KOPT-K1 (cell line): Measurements from ENCODE around the gene CNP.

Experiments
- H3K27ac ChIP-seq: fragments of 200-600 bp; sonication (generic); 2 replicates; pipeline ENCODE4 v1.5.1; 2016; ENCODE audit warnings: antibody characterized with exemption, mild to moderate bottlenecking, low read depth, low read length; ENCODE audit not compliant: poor library complexity, severe bottlenecking
- H3K36me3 ChIP-seq: fragments of 200-600 bp; sonication (generic); 2 replicates; pipeline ENCODE4 v1.5.1; 2017; ENCODE audit warnings: antibody characterized with exemption, mild to moderate bottlenecking, low read length, moderate library complexity; ENCODE audit not compliant: insufficient read depth
- H3K9me3 ChIP-seq: fragments of 200-600 bp; sonication (generic); 2 replicates; pipeline ENCODE4 v1.5.1; 2017; ENCODE audit warnings: antibody characterized with exemption, low read length, mild to moderate bottlenecking; ENCODE audit not compliant: insufficient read depth, poor library complexity, severe bottlenecking

Gene CNP

GRCh38 chr17:41975099-41976083 lies 8.8 kb downstream of the CNP start:
- no peak overlapping the region for H3K27ac ChIP-seq
- peaks cover 96% of the 10 kb centered on the region for H3K36me3 ChIP-seq
- no peaks in the 10 kb centered on the region for H3K9me3 ChIP-seq

- Histone ChIP-seq H3K27ac (no peak overlapping the region), H3K36me3 (peaks cover 97% of the 10 kb centered on the region), H3K9me3 (no peaks in the 10 kb centered on the region)
Measured at GRCh38 chr17:41976142-41976768, 9.7 kb downstream of the CNP start.

GRCh38 chr17:41977991-41978390 lies 11.4 kb downstream of the CNP start:
- H3K27ac ChIP-seq = no peak overlapping the region
- H3K36me3 ChIP-seq = peaks cover 97% of the 10 kb centered on the region
- H3K9me3 ChIP-seq = no peaks in the 10 kb centered on the region

DNA sequence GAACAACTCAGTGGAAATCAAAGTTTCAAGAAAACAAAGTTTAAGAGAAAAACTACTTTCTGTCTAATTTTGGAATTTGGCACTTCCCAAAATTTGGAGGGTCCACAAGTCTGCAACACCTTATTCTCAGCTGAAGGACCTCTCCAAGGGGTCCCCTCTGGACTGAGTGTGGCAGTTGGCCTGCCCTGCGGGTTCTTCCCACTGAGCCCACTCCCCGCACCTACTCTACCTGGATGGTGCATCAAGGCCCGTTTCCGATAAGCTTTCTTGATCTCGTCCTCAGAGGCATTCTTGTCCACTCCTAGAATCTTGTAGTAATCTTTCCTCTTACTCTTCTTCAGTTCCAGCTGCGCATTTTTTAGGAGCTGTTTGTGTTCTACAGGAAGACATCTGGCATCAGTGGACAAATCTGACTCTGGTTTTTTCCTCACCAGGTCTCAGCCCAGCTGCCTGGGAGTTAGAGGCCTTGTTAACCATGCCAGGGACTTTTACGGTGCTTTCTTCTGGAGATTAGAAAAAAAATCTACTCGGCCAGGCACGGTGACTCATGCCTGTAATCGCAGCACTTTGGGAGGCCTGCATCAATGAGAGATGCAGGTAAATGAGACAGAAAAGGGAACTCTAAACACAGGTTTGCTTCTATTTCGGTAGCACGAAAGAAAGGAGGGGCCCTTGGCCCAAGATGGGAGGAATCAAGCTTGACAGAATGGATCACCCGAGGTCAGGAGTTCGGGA lies 15.6 kb downstream of the CNP start:
- H3K9me3 ChIP-seq = no peaks in the 10 kb centered on the region
- H3K36me3 ChIP-seq = peaks cover 97% of the 10 kb centered on the region

DNA sequence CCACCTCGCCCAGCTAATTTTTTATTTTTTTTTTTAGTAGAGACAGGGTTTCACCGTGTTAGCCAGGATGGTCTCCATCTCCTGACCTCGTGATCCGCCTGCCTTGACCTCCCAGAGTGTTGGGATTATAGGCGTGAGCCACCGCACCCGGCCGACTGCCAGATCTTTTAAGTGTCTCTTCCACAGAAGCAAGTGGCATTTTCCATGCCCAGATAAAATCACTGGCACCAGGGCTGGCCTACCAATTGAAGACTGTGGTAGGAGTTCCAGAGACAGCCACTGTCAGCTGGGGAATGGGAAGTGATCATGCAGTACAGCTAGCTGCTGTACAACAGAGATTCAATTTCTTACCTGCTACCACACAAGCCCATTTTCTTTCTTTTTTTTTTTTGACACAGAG lies 17.9 kb downstream of the CNP start:
- peaks cover 99% of the 10 kb centered on the region for H3K36me3 ChIP-seq
- no peaks in the 10 kb centered on the region for H3K9me3 ChIP-seq
- no peak overlapping the region for H3K27ac ChIP-seq

More for the DNA sequence above, 15.6 kb downstream of the CNP start:
- H3K27ac ChIP-seq = no peak overlapping the region

DNA sequence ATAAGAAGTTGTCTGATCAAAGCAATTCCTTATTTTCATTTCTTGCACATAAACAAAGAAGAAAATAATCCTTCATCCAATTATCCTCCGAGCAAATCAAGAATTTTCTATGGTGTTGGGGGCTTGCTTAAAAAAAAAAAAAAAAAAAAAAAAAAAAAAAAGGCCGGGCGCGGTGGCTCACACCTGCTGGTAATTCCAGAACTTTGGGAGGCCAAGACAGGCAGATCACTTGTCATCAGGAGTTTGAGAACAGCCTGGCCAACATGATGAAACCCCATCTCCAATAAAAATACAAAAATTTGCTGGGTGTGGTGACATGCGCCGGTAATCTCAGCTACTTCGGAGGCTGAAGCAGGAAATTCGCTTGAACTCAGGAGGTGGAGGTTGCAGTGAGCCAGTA lies 19.3 kb downstream of the CNP start:
- H3K9me3 ChIP-seq = no peaks in the 10 kb centered on the region
- no peak overlapping the region for H3K27ac ChIP-seq
- peaks cover 100% of the 10 kb centered on the region for H3K36me3 ChIP-seq

GRCh38 chr17:41986634-41987033 lies 20.0 kb downstream of the CNP start:
- Histone ChIP-seq H3K27ac (no peak overlapping the region), H3K9me3 (no peaks in the 10 kb centered on the region), H3K36me3 (peaks cover 100% of the 10 kb centered on the region)

- no peak overlapping the region for H3K27ac ChIP-seq
Measured at GRCh38 chr17:41987642-41988041, 21.0 kb downstream of the CNP start.

GRCh38 chr17:41988418-41988817 lies 21.8 kb downstream of the CNP start:
- peaks cover 100% of the 10 kb centered on the region for H3K36me3 ChIP-seq
- H3K9me3 ChIP-seq = no peaks in the 10 kb centered on the region
- no peak overlapping the region for H3K27ac ChIP-seq

More at GRCh38 chr17:41987642-41988041, 21.0 kb downstream of the CNP start:
- Histone ChIP-seq H3K36me3 (peaks cover 100% of the 10 kb centered on the region), H3K9me3 (no peaks in the 10 kb centered on the region)

GRCh38 chr17:41989702-41990419 lies 23.3 kb downstream of the CNP start:
- Histone ChIP-seq H3K27ac (no peak overlapping the region), H3K36me3 (peaks cover 98% of the 10 kb centered on the region), H3K9me3 (no peaks in the 10 kb centered on the region)

DNA sequence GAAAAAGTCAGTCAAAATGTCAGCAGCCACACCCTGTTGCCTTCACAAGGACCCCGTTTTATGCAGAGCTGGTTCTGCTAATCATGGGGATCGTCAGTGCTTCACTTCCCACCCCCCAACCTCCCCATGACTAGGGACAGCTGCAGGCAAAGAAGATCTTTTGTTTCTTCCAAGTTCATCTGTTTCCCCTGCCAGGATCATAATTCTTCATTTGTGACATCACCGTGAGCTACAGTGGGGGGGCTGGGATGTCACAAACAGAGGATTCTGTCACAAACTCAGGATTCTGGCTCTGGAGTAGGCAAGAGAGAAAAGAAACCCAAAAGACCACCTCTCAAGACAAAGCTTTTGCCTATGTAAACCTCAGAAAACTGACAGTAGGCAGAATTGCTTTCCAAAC lies 26.0 kb downstream of the CNP start:
- Histone ChIP-seq H3K36me3 (peaks cover 98% of the 10 kb centered on the region), H3K27ac (no peak overlapping the region), H3K9me3 (no peaks in the 10 kb centered on the region)

DNA sequence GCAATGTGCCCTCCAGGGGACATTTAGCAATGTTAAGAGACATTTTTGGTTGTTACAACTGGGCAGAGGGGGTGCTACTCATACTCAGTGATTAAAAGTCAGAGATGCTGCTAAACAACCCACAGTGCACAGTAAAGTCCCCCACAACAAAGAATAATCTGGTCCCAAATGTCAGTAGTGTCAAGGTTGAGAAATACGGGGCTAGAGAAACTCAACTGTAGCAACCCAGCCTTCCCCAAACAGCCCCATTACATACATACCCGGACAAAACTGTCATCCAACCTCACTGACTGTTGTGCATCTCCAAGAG lies 30.2 kb downstream of the CNP start:
- Histone ChIP-seq H3K36me3 (peaks cover 96% of the 10 kb centered on the region), H3K27ac (no peak overlapping the region), H3K9me3 (no peaks in the 10 kb centered on the region)

- H3K9me3 ChIP-seq = no peaks in the 10 kb centered on the region
- H3K36me3 ChIP-seq = peaks cover 96% of the 10 kb centered on the region
- H3K27ac ChIP-seq = no peak overlapping the region
Measured at GRCh38 chr17:41998497-41998896, 31.9 kb downstream of the CNP start.

DNA sequence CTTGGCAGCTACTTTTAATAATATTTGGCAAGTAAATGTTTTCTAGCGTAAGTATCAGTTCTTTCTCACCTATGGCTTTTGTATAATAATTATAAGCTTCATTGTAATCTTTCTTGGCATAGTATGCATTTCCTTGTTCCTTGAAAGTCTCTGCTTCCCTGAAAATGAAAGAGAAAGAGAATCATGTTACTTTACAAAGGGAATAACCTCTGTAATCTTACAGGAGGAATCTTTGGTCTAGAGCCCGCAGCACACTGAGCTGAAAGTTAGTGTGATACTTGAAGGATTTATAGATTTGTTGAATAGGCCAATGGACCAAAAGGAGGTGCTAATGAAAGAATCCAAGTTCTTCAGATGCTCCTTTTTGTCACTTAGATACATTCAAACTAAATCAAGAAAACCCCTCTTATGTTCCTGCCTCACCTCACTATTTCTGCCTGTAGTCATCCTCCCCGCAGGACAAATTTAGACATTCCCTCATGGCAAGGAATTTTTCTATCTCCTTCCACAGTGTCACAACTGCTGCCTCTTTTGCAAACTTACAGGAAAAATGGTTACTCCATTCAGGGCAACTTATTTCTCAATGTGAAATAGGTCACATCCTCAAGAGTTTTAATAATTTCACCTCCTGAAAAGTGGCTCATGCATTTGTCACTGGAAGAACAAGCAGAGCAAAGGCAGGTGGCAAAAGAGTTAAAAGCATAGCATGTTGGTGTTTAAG lies 34.0 kb downstream of the CNP start:
- H3K9me3 ChIP-seq = no peaks in the 10 kb centered on the region
- no peak overlapping the region for H3K27ac ChIP-seq
- H3K36me3 ChIP-seq = peaks cover 87% of the 10 kb centered on the region
